Skin epidermis (tissue), 12 donors: Measurements from ENCODE around the gene KDM4E.
"Not testable (repeated sequence)": the region's sequence is repeated elsewhere in the genome, so short reads cannot be mapped to it uniquely, and the experiment has no call there.

Source experiments
- H3K27ac ChIP-seq, 21 experiments: fragments of 200-600 bp; sonication (generic) in 11 of 21; one replicate each; pipeline ENCODE4 v1.5.0; 2020; ENCODE audit warnings: mild to moderate bottlenecking in 3 of 21, inconsistent platforms in 2 of 21, moderate library complexity in 2 of 21
- H3K4me3 ChIP-seq, 7 experiments: fragments of 200-600 bp; sonication (generic) in 2 of 7; one replicate each; pipeline ENCODE4 v1.5.0; 2020; ENCODE audit warnings: inconsistent platforms in 2 of 7, mild to moderate bottlenecking in 2 of 7, moderate library complexity in 1 of 7

The KDM4E gene

DNA sequence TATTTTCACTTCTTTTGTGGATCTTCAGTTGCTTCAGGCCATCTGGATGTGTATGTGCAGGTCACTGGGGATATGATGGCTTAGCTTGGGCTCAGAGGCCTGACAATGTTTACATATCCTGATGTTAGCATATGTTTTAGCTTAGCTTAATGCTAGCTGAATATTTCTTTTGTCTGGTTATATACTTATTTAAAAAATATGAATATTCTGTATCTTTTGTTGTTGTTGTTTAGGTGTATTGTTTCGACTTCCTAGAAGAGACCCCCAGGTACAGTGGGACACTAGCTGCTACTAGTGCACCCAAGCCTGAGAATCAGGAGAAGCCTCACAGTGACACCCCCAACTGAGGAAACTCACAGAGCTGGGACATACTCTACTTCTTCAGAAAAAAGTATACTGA, at the start of gene KDM4E:
Gene KDM4E (plus strand): TSS at position 301 of the 400 bp plus-strand sequence. CDS start 300 bp downstream, outside the sequence.
- no peak within 1 kb of the TSS for H3K4me3 ChIP-seq
- no peak within 1 kb of the TSS for H3K27ac ChIP-seq

DNA sequence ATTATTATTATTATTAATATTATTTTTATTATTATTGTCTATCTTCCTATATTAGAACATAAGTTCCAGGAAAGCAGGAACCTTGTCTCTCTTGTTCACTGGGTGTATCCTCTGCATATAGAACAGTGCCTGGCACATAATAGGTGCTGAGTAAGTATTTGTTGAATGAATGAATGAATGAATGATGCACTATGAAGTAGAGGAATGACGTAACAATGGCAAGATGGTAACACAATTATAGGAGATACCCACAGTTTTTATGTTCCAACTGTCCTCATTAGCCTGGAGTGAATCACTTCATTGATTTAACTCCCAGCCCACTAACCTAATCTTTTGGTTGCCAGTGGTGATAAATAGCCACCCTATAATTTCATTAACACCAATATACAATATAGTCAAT, 49.5 kb upstream of the KDM4E start:
- Histone ChIP-seq H3K27ac (no peak overlapping the region), H3K4me3 (no peak overlapping the region)

DNA sequence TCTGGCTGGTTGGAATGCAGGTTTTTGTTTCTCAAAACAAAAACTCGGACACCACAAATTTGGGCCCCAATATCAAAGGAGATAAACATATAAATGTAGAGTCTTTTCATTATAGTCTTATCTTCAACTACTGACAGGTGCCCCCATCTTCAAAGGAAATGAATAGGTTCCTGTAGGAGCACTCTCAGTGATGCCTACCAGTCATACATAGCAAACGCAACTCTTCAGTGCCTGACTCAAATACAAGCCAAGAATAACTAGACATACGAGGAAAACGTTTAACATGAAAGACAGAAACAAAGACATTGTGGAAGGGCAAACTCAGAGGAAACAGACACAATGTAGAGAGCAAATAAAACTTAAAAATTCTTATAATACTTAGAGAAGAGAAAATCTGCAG, 37.7 kb upstream of the KDM4E start:
- H3K27ac ChIP-seq = no peak overlapping the region
- H3K4me3 ChIP-seq = no peak overlapping the region

DNA sequence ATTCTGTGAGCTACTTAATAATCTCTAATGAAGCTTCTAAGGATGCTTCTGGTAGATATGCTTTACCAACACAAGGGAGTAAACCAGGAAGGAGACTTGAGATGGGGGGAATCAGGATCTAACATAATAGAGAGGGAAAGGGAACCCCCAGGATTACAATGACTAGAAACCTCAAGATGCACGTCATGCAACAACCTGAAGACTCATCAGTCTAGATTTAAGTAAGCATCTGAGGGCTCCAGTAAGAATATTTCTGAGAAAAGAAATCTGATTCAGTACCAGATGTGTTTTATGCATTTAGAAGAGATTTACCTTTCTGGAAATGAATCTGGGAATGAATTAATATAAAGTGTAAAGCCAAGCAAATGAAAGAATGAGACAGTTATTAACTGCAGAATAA, 36.3 kb upstream of the KDM4E start:
- Histone ChIP-seq H3K4me3 (no peak overlapping the region), H3K27ac (no peak overlapping the region)

GRCh38 chr11:94993400-94993943, 31.6 kb upstream of the KDM4E start:
- Histone ChIP-seq H3K4me3 (no peak overlapping the region), H3K27ac (no peak overlapping the region)

GRCh38 chr11:94997437-94997836, 27.6 kb upstream of the KDM4E start:
- H3K27ac ChIP-seq = no peak overlapping the region
- no peak overlapping the region for H3K4me3 ChIP-seq

DNA sequence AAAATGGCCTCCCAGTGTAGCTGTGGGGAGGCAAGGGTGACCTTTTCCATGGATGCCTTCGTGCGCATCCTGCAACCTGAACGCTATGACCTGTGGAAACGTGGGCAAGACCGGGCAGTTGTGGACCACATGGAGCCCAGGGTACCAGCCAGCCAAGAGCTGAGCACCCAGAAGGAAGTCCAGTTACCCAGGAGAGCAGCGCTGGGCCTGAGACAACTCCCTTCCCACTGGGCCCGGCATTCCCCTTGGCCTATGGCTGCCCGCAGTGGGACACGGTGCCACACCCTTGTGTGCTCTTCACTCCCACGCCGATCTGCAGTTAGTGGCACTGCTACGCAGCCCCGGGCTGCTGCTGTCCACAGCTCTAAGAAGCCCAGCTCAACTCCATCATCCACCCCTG, 26.8 kb upstream of the KDM4E start:
- no peak overlapping the region for H3K4me3 ChIP-seq
- H3K27ac ChIP-seq = no peak overlapping the region

DNA sequence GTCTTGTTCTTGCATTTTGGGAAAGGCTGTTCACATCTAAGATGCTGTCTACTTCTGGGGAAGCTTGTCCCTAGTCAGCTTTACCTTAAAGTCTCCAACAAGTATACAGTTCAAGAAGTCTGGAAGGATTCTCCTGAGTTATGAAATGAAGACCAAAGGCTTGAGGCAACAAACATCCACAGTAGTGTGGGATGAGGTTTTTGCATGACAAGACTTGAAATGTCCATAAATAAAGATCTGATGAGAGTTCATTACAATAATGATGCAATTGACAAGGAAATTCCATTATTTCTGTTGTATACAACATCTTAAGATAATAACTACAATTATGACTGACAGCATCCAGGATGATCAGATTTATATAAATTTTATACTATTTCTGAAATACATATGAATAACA, 21.3 kb upstream of the KDM4E start:
- H3K4me3 ChIP-seq = no peak overlapping the region
- H3K27ac ChIP-seq = no peak overlapping the region

GRCh38 chr11:95005642-95006041, 19.4 kb upstream of the KDM4E start:
- H3K27ac ChIP-seq = no peak overlapping the region
- no peak overlapping the region for H3K4me3 ChIP-seq

DNA sequence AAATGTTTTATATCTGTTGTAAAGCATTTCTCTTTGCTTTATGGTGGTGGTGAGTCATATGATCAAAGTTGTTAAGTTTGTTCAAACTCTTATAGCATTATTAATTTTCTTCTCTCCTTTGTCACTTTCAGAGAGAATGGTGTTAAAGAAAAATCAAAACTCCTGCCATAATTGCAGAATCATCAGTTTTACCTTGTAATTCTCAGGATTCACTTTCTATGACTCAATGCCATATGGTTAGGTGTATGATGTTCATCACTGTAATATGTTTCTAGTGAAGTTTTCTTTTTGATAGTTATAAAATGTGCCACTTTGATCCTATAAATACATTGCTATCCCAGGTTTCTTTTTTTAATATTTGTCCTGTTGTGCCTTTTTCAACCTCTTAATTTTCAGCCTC, 13.7 kb upstream of the KDM4E start:
- no peak overlapping the region for H3K4me3 ChIP-seq
- H3K27ac ChIP-seq = no peak overlapping the region

DNA sequence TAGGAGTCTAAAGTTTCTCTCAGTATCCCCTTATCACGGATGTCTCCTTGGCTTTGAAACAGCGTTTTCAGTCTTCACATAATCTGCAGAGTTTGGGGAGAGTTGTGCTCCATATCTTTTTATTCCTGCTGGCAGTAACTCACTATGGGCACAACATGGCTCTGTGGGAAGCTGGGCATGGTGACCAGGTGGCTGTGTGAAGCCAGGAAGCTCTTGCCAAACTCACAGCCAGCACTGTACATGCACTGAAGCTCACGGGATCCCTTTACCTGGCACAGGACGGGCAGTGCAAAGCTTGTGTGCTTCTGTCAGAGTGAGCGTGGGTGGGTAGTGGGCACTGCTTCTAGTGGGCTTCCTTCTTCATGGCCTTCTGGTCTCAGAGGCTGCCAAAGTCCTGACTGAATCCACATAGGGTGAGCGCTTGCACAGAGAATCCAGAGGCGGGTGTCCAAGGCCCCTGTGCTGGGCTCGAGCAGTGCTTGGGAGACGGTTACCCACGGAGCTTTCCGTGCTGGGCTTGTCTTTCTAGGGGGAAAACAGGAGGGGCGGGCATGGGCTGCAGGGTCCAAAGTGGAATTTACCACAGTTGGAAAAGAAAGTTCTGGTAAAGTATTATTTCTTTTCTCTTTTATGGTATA, 10.8 kb upstream of the KDM4E start:
- Histone ChIP-seq H3K4me3 (no peak overlapping the region), H3K27ac (no peak overlapping the region)

DNA sequence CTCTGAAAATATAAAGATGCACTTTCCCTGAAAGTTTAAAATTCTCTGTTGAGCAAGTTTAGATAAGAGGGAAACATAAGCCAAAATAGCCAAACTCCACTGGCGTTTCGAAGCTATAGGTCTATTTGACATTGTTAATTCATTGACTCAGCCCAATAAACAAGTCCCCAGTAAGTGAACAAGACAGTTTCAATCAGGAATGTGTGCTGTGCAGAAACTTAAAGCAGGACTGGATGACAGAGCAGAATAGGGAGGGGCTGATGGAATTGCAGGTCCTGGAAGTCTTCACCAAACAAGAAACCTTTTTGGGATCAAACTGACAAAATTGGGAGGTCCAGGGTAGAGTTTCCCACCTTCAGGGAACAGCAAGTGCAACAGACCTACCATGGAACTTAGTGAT, 8.9 kb upstream of the KDM4E start:
- H3K27ac ChIP-seq = no peak overlapping the region
- no peak overlapping the region for H3K4me3 ChIP-seq

DNA sequence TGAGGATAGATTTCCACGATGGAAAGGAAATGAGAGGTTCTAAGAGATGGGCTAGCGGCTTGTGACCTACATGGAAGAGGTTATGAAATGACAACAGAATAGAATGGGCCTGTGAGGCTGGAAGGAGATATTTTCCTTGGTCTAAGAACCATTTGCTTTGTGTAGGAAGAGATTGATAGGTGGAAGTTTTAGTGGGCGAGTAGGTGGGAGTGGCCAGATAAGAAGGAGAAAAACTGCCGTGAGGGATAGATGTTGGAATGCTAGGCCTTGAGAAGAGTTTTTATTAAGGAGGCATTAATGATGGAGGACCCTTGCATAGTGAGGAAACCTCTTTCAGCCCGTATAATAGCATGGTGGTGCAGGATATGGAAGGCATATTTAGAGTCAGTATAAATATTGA, 3.6 kb upstream of the KDM4E start:
- H3K4me3 ChIP-seq, H3K27ac ChIP-seq: not testable (repeated sequence)

DNA sequence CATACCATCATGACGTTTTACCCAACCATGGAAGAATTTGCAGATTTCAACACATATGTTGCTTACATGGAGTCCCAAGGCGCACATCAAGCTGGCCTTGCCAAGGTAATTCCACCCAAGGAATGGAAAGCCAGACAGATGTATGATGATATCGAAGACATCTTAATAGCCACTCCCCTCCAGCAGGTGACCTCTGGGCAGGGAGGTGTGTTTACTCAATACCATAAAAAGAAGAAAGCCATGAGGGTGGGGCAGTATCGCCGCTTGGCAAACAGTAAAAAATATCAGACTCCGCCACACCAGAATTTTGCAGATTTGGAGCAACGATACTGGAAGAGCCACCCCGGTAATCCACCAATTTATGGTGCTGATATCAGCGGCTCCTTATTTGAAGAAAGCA, 536 bp downstream of the KDM4E start:
- not testable (repeated sequence) for H3K4me3 ChIP-seq, H3K27ac ChIP-seq

GRCh38 chr11:95028357-95028756, 3.3 kb downstream of the KDM4E start:
- Histone ChIP-seq H3K4me3 (no peak overlapping the region), H3K27ac (no peak overlapping the region)

- H3K4me3 ChIP-seq = no peak overlapping the region
Observed at GRCh38 chr11:95033051-95033450, 8.0 kb downstream of the KDM4E start.

DNA sequence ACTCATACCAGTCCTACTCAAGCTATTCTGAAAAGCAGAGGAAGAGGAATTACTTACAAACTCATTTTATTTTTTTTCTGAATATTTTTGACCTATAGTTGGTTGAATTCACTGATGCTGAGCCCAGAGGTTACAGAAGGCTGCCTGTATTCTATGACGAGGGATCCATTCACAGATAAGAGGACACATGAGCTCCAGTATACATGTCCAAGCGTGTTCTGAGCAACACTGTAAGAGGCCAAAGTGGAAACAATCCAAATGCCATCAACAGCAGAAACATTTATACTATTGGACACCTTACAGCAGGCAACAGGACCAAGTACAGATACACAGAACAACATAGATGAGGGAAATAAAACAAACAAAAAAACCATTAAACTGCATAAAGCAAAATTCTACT, 10.3 kb downstream of the KDM4E start:
- Histone ChIP-seq H3K4me3 (no peak overlapping the region), H3K27ac (no peak overlapping the region)

More at GRCh38 chr11:95033051-95033450, 8.0 kb downstream of the KDM4E start:
- no peak overlapping the region for H3K27ac ChIP-seq

GRCh38 chr11:95037356-95038035, 12.4 kb downstream of the KDM4E start:
- peak overlapping the region in 1 of 21 experiments; percentile 47 for H3K27ac ChIP-seq
- peak overlapping the region; percentile 6 to 40 (median 32) for H3K4me3 ChIP-seq

GRCh38 chr11:95042239-95042638, 17.2 kb downstream of the KDM4E start:
- H3K27ac ChIP-seq = no peak overlapping the region
- H3K4me3 ChIP-seq = no peak overlapping the region

GRCh38 chr11:95042906-95043305, 17.8 kb downstream of the KDM4E start:
- Histone ChIP-seq H3K27ac (no peak overlapping the region), H3K4me3 (no peak overlapping the region)

DNA sequence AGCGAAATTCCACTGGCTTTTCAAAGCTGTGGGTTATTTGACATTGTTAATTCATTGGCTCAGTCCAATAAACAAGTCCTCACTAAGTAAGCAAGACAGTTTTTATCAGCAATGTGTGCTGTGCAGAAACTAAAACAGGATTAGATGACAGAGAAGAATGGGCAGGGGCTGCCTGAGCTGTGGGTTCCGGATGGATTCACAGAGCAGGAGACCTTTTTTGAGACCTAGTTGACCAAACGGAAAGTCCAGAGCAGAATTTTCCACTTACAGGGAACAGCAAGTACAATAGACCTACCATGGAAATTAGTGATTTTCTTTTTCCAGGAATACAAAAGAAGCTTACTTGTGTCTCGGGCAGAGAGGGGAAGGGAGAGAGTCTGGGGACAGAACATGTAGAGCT, 19.0 kb downstream of the KDM4E start:
- no peak overlapping the region for H3K4me3 ChIP-seq

More for the DNA sequence above, 19.0 kb downstream of the KDM4E start:
- H3K27ac ChIP-seq = no peak overlapping the region
